ENCODE results near the gene POC1A.

- TF ChIP-seq POLR2AphosphoS5 (IDR thresholded peaks at IDR 0.05) (no peak), POLR2A (IDR thresholded peaks at IDR 0.05) (no peak), CTCF (IDR thresholded peaks at IDR 0.05) (no peak)
These were observed 123.4 kb downstream of the POC1A start for GRCh38 chr3:52030714-52031310.
